ENCODE measurements around the gene CDC27. TPM values are rescaled to one million over a fixed set of nuclear protein-coding genes. Genes with fewer than 3 reads are reported as not detected.

Gene CDC27
- polyA plus RNA-seq, 3 donors, result 19.7 to 52.0 (median 33.0) TPM

DNA sequence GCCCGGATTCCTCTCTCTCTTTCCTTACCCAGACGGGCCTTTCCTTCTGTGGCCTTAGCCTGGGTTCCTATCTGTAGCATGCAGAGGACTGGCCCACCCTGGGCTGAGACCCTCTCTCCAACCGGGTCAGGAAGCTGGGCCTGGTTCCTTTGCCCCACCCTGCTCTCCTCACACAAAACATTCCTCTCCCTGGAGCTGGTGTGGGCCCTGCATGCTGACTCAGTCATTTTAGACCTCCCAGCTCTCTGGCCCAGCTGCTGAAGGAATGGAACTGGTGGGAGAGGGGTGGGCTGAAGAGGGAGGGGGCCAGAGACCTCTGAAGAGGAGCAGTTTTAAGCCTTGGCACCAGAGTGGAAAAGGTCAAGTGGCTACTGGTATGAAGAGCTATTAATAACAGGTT lies 21.0 kb upstream of the CDC27 start:
- no peaks in the 10 kb centered on the region for H4K20me1 ChIP-seq (ENCODE audit: insufficient read depth, low read length)
- no peaks in the 10 kb centered on the region for H3K36me3 ChIP-seq (replicated peaks in 1 of 2; ENCODE audit: control insufficient read depth in 1 of 2, insufficient read depth in 2 of 2, low read length in 2 of 2)
- intact Hi-C loops (cut with micrococcal nuclease), result no loop called here
- H3K36me3 Mint-ChIP-seq, result no peaks in the 10 kb centered on the region
- no peak overlapping the region for H3K9ac ChIP-seq (ENCODE audit: insufficient read depth, low read length, poor library complexity, severe bottlenecking)
- H3K4me3 Mint-ChIP-seq, result no peak overlapping the region
- no peak overlapping the region for H3K4me3 ChIP-seq (replicated peaks in 1 of 3; ENCODE audit: low read depth in 2 of 3, low read length in 3 of 3)
- WGBS (ENCODE audit: insufficient coverage), result no CpG with 5 or more reads among the region's 3 CpGs
- no peaks in the 10 kb centered on the region for H3K9me3 ChIP-seq (replicated peaks in 1 of 2; ENCODE audit: control insufficient read depth in 1 of 2, insufficient read depth in 1 of 2, low read length in 2 of 2)
- peaks cover 8 to 14% (median 10%) of the 10 kb centered on the region in 3 donors for H3K27me3 Mint-ChIP-seq (ENCODE audit: low read depth in 3 of 3)
- H3K4me1 ChIP-seq (ENCODE audit: control insufficient read depth in 1 of 2, insufficient read depth in 2 of 2, low read length in 2 of 2), result peaks cover 6 to 7% of the 10 kb centered on the region in 2 donors
- H3K9me3 Mint-ChIP-seq, result peaks cover 0 to 2% (median 0%) of the 10 kb centered on the region in 7 donors
- no peaks in the 10 kb centered on the region for H3K27me3 ChIP-seq (ENCODE audit: control insufficient read depth in 2 of 2, insufficient read depth in 2 of 2, low read length in 2 of 2)
- TF ChIP-seq, protein P1, sequence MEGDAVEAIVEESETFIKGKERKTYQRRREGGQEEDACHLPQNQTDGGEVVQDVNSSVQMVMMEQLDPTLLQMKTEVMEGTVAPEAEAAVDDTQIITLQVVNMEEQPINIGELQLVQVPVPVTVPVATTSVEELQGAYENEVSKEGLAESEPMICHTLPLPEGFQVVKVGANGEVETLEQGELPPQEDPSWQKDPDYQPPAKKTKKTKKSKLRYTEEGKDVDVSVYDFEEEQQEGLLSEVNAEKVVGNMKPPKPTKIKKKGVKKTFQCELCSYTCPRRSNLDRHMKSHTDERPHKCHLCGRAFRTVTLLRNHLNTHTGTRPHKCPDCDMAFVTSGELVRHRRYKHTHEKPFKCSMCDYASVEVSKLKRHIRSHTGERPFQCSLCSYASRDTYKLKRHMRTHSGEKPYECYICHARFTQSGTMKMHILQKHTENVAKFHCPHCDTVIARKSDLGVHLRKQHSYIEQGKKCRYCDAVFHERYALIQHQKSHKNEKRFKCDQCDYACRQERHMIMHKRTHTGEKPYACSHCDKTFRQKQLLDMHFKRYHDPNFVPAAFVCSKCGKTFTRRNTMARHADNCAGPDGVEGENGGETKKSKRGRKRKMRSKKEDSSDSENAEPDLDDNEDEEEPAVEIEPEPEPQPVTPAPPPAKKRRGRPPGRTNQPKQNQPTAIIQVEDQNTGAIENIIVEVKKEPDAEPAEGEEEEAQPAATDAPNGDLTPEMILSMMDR (IDR thresholded peaks at IDR 0.05), result no peak
- no peak overlapping the region for H3K4me2 ChIP-seq (replicated peaks; ENCODE audit: extremely low read depth, low read length, poor library complexity, severe bottlenecking)
- H3K27ac ChIP-seq (ENCODE audit: low read depth in 1 of 2, low read length in 2 of 2), result no peak overlapping the region
- DNase-seq, result no peak
- no peak overlapping the region for H3K27ac Mint-ChIP-seq
- H2AFZ ChIP-seq (ENCODE audit: insufficient read depth, low read depth, low read length, poor library complexity, severe bottlenecking), result no peak overlapping the region
- no peaks in the 10 kb centered on the region for H3K79me2 ChIP-seq (ENCODE audit: insufficient read depth, low read length)
- H3K4me1 Mint-ChIP-seq, result peaks cover 9% of the 10 kb centered on the region

DNA sequence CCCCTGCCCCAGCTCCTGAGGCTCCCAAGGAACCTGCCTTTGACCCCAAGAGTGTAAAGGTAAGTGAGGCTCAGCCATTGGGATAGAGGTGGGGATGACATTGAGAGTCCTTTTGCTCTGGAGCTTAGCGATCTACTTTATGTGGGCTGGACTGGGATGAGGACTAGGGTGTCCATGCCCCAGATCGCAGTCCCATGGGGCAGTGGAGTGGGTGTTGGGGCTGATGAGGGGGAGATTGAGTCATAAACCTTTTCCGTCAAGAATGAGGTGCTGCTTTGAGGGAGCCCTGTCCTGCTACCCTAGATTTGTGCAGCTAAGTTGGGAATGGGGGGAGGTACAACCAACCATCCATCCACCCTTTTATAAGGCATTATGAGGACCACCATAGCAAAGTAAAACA lies 20.4 kb upstream of the CDC27 start:
- H3K4me1 Mint-ChIP-seq, result peaks cover 15% of the 10 kb centered on the region
- no peak overlapping the region for H3K27ac ChIP-seq (ENCODE audit: low read depth in 1 of 2, low read length in 2 of 2)
- DNase-seq, result no peak
- peaks cover 12 to 13% of the 10 kb centered on the region in 2 donors for H3K4me1 ChIP-seq (ENCODE audit: control insufficient read depth in 1 of 2, insufficient read depth in 2 of 2, low read length in 2 of 2)
- H3K4me2 ChIP-seq (replicated peaks; ENCODE audit: extremely low read depth, low read length, poor library complexity, severe bottlenecking), result no peak overlapping the region
- whole genome bisulfite sequencing (ENCODE audit: insufficient coverage), result 100% methylated on average over 1 of the region's 3 CpGs
- H3K27me3 ChIP-seq (ENCODE audit: control insufficient read depth in 2 of 2, insufficient read depth in 2 of 2, low read length in 2 of 2), result no peaks in the 10 kb centered on the region
- no peaks in the 10 kb centered on the region for H3K9me3 ChIP-seq (replicated peaks in 1 of 2; ENCODE audit: control insufficient read depth in 1 of 2, insufficient read depth in 1 of 2, low read length in 2 of 2)
- peak overlapping the region in 1 of 2 donors; percentile 27 for H3K4me3 Mint-ChIP-seq
- intact Hi-C loops (cut with micrococcal nuclease), result no loop called here
- no peak overlapping the region for H3K4me3 ChIP-seq (replicated peaks in 1 of 3; ENCODE audit: low read depth in 2 of 3, low read length in 3 of 3)
- H3K36me3 Mint-ChIP-seq, result no peaks in the 10 kb centered on the region
- H3K27ac Mint-ChIP-seq, result no peak overlapping the region
- no peaks in the 10 kb centered on the region for H3K36me3 ChIP-seq (replicated peaks in 1 of 2; ENCODE audit: control insufficient read depth in 1 of 2, insufficient read depth in 2 of 2, low read length in 2 of 2)
- TF ChIP-seq, protein P1 (IDR thresholded peaks at IDR 0.05), result no peak
- H4K20me1 ChIP-seq (ENCODE audit: insufficient read depth, low read length), result no peaks in the 10 kb centered on the region
- H3K9me3 Mint-ChIP-seq, result peaks cover 0 to 2% (median 0%) of the 10 kb centered on the region in 7 donors
- no peak overlapping the region for H3K9ac ChIP-seq (ENCODE audit: insufficient read depth, low read length, poor library complexity, severe bottlenecking)
- no peaks in the 10 kb centered on the region for H3K79me2 ChIP-seq (ENCODE audit: insufficient read depth, low read length)
- H3K27me3 Mint-ChIP-seq (ENCODE audit: low read depth in 3 of 3), result peaks cover 9 to 14% (median 10%) of the 10 kb centered on the region in 3 donors
- no peak overlapping the region for H2AFZ ChIP-seq (ENCODE audit: insufficient read depth, low read depth, low read length, poor library complexity, severe bottlenecking)
